ENCODE data around the gene SLC35E3.

The SLC35E3 gene

DNA sequence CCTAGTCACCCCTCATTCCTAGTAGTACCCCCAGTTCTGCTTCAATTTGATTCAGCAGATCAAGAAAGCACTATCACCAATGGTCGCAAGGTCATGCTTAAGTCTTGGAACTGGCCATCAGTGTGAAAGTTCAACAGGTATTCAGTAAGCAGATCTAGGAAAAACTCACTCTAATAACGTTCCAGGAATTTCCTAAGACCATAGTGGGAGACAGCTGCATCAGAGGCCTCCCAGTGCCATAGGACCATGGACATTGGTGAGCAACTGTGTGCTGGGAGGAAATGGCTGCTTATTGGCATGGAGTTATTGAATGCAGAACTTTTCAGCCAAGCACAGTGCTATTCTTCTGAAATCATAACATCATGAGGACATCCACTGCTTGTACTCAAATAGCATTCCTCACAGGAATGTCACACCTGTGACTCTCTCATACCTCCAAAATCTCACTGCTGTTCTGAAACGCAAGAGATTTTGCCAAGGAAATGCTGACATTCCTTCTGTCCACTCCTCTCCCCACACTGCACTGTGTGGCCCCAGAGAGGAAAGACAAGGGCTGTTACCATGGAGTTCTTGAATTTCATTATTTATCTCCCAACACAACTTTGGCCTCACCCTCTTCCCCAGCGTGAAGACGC lies 31.1 kb downstream of the SLC35E3 start:
- no peaks in the 10 kb centered on the region for H3K9me3 Mint-ChIP-seq
- no peaks in the 10 kb centered on the region for H3K27me3 Mint-ChIP-seq
- H3K36me3 Mint-ChIP-seq (ENCODE audit: low read depth), result no peaks in the 10 kb centered on the region
- intact Hi-C loops (cut with micrococcal nuclease), result no loop called here
- no peak overlapping the region for H3K27ac Mint-ChIP-seq
- no peak overlapping the region for H3K4me3 Mint-ChIP-seq
- peaks cover 6% of the 10 kb centered on the region for H3K4me1 Mint-ChIP-seq (ENCODE audit: low read depth)

DNA sequence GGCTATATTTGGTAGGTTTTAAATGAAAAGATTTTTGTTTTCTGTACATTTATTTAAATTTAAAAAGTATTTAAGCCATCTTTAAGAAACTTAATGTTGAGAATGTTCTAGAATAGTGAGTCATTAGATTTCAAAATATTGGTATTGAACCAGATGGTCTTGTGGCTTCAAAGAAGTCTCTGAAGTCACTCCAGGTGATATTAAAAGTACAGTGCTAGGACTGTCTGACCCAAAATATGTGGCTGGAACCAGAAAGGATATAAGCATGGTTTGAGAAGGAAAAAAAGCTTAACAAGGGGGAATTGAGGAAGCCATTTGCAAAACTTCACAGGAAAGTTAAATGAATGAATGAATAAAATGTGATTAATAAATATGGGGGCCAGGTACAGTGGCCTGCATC lies 33.3 kb downstream of the SLC35E3 start:
- Mint-ChIP-seq H3K27ac (no peak overlapping the region), H3K4me1 (ENCODE audit: low read depth) (peaks cover 11% of the 10 kb centered on the region), H3K9me3 (no peaks in the 10 kb centered on the region), H3K4me3 (no peak overlapping the region), H3K36me3 (ENCODE audit: low read depth) (no peaks in the 10 kb centered on the region), H3K27me3 (no peaks in the 10 kb centered on the region)
- intact Hi-C loops (cut with micrococcal nuclease), result no loop called here

DNA sequence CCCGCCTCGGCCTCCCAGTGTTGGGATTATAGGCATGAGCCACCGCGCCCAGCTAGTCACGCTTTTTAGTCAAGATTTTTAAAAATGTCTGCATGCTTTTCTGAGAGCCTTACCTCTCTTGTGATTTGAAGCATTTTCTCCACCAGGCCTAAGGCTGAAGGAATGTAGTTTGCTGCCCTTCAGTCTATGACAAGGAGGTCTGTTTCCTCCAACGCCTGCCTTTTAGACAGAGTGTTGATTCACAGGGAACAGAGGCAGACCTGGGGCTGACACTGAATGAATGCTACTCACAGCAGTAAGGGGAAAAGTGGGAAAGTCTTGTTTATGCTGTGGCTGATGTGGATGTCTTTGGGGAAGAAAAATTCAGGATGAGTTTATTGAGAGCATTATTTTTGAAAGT lies 34.8 kb downstream of the SLC35E3 start:
- Mint-ChIP-seq H3K4me1 (ENCODE audit: low read depth) (peaks cover 25% of the 10 kb centered on the region), H3K27ac (no peak overlapping the region), H3K27me3 (no peaks in the 10 kb centered on the region), H3K4me3 (no peak overlapping the region), H3K9me3 (no peaks in the 10 kb centered on the region), H3K36me3 (ENCODE audit: low read depth) (no peaks in the 10 kb centered on the region)
- intact Hi-C loops (cut with micrococcal nuclease), result no loop called here

DNA sequence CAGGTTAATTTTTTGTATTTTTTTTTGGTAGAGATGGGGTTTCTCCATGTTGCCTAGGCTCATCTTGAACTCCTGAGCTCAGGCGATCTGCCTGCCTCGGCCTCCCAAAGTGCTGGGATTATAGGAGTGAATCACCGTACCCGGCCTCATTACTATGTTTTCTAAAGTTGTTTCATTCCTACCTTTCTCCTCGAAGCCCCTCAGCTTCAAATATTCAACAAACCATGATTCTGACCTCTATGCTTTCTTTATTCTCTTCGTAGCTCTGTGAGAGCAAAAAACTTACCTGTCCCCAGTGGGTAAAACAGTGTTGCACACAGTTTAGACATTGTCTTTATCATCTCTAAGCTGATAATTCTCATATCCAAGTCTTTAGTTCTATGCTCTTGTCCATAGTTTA lies 35.8 kb downstream of the SLC35E3 start:
- H3K4me3 Mint-ChIP-seq, result no peak overlapping the region
- H3K36me3 Mint-ChIP-seq (ENCODE audit: low read depth), result no peaks in the 10 kb centered on the region
- H3K9me3 Mint-ChIP-seq, result no peaks in the 10 kb centered on the region

DNA sequence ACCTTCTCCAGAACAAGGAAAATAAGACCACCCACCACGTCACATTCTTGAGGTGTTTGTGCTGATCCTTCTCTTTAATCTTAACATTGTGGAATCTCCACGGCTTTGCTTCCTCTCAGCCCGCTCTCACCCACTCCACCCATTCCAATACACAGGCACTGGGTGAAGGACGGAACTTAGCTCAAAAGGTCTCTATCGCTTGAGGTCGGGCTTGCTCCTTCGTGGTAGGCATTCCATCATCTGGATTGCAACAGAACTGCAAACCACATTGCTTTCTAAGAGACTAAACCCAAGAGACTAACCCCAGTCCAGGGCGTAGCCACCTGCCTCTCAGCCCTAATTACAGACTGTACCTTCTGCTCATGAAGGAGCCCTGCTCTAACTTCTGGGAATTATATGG lies 38.0 kb downstream of the SLC35E3 start:
- peak overlapping the region; percentile 64 for H3K27ac Mint-ChIP-seq
- peaks cover 43% of the 10 kb centered on the region for H3K4me1 Mint-ChIP-seq (ENCODE audit: low read depth)
- no peak overlapping the region for H3K4me3 Mint-ChIP-seq
- H3K36me3 Mint-ChIP-seq (ENCODE audit: low read depth), result no peaks in the 10 kb centered on the region
- no peaks in the 10 kb centered on the region for H3K9me3 Mint-ChIP-seq
- intact Hi-C loops (cut with micrococcal nuclease), result no loop called here
- no peaks in the 10 kb centered on the region for H3K27me3 Mint-ChIP-seq

More for the DNA sequence above, 35.8 kb downstream of the SLC35E3 start:
- Mint-ChIP-seq H3K27me3 (no peaks in the 10 kb centered on the region), H3K27ac (no peak overlapping the region), H3K4me1 (ENCODE audit: low read depth) (peaks cover 30% of the 10 kb centered on the region)
- intact Hi-C loops (cut with micrococcal nuclease), result no loop called here

DNA sequence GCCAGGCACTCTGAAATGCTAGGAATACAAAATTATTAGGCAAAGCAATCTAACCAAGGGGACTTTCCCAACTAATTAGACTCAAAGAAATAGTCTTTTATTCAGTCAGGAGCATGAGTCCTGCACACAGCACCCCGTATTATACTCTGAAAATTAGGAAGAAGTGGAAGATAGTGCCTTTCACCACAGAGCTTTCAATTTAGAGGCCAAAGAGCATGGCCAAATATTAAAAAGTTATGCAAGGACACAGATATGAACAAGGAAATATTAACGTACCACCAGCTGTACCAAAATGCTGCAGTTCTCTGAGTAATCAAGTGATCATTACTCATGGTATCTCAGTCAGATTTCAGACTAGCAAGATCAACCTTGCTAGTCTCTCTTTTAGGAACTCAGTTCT lies 39.4 kb downstream of the SLC35E3 start:
- H3K4me3 Mint-ChIP-seq, result no peak overlapping the region
- peaks cover 50% of the 10 kb centered on the region for H3K4me1 Mint-ChIP-seq (ENCODE audit: low read depth)
- intact Hi-C loops (cut with micrococcal nuclease), result no loop called here
- H3K36me3 Mint-ChIP-seq (ENCODE audit: low read depth), result no peaks in the 10 kb centered on the region
- H3K27me3 Mint-ChIP-seq, result no peaks in the 10 kb centered on the region
- H3K27ac Mint-ChIP-seq, result peak overlapping the region; percentile 96
- no peaks in the 10 kb centered on the region for H3K9me3 Mint-ChIP-seq

DNA sequence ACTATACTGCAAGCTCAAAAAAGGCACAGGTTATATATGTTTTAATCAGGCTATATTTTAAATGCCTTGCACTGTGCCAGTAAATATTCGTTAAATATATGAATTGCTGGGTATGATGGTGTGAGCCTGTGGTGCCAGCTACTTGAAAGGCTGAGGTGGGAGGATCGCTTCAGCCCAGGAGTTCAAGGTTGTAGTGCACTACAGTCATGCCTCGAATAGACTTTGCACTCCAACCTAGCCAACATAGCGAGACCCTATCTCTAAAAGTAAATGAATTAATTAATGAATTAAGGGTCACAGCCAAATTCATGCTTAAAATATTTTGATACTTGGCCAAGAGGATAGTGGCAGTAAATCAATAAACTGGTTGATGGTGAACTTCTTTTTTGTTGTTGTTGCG lies 39.8 kb downstream of the SLC35E3 start:
- H3K4me1 Mint-ChIP-seq (ENCODE audit: low read depth), result peaks cover 50% of the 10 kb centered on the region
- H3K36me3 Mint-ChIP-seq (ENCODE audit: low read depth), result no peaks in the 10 kb centered on the region
- no peak overlapping the region for H3K4me3 Mint-ChIP-seq
- peak overlapping the region; percentile 96 for H3K27ac Mint-ChIP-seq
- intact Hi-C loops (cut with micrococcal nuclease), result loop anchor here (2.0 kb wide), 1 partner anchor 39 kb away; the partner anchor contains the start of gene SLC35E3
- H3K9me3 Mint-ChIP-seq, result no peaks in the 10 kb centered on the region
- no peaks in the 10 kb centered on the region for H3K27me3 Mint-ChIP-seq

DNA sequence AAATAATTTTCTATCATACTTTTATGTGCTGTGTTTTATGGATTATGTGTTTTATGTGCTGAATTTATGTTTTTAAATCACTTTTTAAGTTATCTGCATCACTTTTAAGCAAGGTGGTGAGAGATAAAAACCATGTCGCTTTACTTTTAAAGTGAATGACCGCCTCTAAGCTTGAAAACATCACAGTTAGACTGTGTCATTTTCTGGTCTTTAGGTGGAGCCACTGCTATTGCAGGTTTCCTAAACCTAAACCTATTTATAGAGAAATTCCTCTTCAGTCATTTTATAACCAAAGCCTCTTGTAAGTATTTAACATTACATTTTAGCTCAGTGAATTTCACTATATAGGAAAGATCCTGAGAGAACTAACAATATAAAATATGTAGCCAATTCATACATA lies 41.0 kb downstream of the SLC35E3 start:
- H3K36me3 Mint-ChIP-seq (ENCODE audit: low read depth), result no peaks in the 10 kb centered on the region
- peak overlapping the region; percentile 96 for H3K27ac Mint-ChIP-seq

DNA sequence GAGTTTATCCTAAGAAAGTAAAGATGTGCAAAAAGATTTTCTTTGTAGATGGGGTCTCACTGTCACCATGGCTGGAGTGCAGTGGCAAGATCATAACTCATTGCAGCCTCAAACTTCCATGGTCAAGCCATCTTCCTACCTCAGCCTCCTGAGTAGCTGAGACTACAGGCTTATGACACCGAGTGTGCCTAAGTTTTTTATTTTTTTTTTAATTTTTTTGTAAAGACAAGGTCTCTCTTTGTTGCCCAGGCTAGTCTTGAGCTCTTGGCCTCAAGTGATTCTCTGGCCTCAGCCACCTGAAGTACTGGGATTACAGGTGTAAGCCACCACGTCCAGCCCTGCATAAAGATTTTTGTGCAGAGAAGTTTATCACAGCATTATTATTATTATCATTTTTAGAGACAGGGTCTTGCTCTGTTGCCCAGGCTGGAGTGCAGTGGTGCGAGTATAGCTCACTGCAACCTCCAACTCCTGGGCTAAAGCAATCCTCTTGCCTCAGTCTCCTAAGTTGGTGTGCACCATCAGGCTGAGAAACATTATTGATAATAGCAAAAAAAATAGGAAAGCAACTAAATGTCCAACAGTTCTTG lies 42.7 kb downstream of the SLC35E3 start:
- Mint-ChIP-seq H3K27ac (peak overlapping the region; percentile 96), H3K4me3 (no peak overlapping the region), H3K27me3 (no peaks in the 10 kb centered on the region), H3K36me3 (ENCODE audit: low read depth) (no peaks in the 10 kb centered on the region), H3K4me1 (ENCODE audit: low read depth) (peaks cover 45% of the 10 kb centered on the region), H3K9me3 (no peaks in the 10 kb centered on the region)
- intact Hi-C loops (cut with micrococcal nuclease), result no loop called here

More for the DNA sequence above, 41.0 kb downstream of the SLC35E3 start:
- intact Hi-C loops (cut with micrococcal nuclease), result loop anchor here (1.0 to 2.0 kb wide), 2 partner anchors 21 to 40 kb away; partner anchors contain the start of genes MDM2 and SLC35E3
- no peaks in the 10 kb centered on the region for H3K27me3 Mint-ChIP-seq
- no peak overlapping the region for H3K4me3 Mint-ChIP-seq
- no peaks in the 10 kb centered on the region for H3K9me3 Mint-ChIP-seq
- H3K4me1 Mint-ChIP-seq (ENCODE audit: low read depth), result peaks cover 50% of the 10 kb centered on the region

DNA sequence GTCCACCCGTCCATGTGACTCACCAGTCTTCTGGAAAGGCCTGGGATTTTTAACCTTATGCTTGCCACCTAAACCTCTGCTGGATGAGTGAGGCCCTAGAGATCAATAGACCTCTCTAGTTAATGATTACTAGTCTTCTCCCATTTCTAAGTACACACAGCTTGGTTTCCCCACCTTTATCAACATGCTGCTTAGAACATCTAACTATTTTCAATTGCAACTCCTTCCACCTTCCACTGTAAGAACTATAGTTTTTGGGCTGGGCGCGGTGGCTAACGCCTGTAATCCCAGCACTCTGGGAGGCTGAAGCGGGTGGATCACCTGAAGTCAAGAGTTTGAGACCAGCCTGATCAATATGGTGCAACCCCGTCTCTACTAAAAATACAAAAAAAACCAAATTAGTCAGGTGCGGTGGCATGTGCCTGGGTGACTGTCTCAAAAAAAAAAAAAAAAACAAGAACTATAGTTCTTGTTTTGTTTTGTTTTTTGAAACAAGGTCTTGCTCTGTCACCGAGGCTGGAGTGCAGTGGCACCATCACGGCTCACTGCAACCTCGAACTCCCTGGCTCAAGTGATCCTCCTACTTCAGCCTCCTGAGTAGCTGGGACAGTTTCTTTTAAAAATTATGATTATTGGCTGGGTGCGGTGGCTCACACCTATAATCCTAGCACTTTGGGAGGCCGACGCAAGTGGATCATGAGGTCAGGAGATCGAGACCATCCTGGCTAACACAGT lies 43.3 kb downstream of the SLC35E3 start:
- intact Hi-C loops (cut with micrococcal nuclease), result no loop called here
- no peaks in the 10 kb centered on the region for H3K27me3 Mint-ChIP-seq
- H3K4me1 Mint-ChIP-seq (ENCODE audit: low read depth), result peaks cover 39% of the 10 kb centered on the region
- H3K27ac Mint-ChIP-seq, result peak overlapping the region; percentile 96
- H3K9me3 Mint-ChIP-seq, result no peaks in the 10 kb centered on the region
- no peak overlapping the region for H3K4me3 Mint-ChIP-seq
- H3K36me3 Mint-ChIP-seq (ENCODE audit: low read depth), result no peaks in the 10 kb centered on the region

DNA sequence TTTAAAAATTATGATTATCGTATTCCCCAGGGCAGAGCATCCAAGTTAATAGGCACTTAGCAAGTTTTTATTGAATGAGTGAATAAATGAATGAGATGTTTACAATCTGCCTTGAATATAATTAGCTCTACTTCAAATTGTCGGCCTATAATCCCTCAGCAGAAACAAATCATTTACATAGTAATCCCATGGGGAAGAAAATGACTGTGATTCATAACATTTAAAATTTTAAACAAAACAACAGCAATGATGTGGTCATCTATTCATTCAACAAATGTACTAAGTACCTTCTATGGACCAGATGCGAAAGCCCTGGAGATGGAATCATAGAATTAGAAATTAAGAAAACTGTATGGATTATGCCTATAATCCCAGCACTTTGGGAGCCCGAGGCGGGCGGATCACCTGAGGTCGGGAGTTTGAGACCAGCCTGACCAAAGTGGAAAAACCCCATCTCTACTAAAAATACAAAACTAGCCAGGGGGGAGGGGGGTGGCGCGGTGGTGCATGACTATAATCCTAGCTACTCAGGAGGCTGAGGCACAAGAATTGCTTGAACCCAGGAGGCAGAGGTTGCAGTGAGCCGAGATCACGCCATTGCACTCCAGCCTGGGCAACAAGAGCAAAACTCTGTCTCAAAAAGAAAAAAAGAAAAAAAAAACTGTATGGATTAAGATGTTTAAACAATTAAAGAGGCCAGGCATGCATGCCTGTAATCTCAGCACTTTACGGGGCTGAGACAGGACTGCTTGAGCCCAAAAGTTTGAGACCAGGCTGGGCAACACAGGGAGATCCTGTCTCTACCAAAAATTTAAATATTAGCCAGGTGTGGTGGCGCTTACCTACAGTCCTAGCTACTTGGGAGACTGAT lies 44.3 kb downstream of the SLC35E3 start:
- Mint-ChIP-seq H3K9me3 (no peaks in the 10 kb centered on the region), H3K4me3 (no peak overlapping the region), H3K4me1 (ENCODE audit: low read depth) (peaks cover 29% of the 10 kb centered on the region), H3K36me3 (ENCODE audit: low read depth) (no peaks in the 10 kb centered on the region), H3K27ac (peak overlapping the region; percentile 96), H3K27me3 (no peaks in the 10 kb centered on the region)
- intact Hi-C loops (cut with micrococcal nuclease), result no loop called here

DNA sequence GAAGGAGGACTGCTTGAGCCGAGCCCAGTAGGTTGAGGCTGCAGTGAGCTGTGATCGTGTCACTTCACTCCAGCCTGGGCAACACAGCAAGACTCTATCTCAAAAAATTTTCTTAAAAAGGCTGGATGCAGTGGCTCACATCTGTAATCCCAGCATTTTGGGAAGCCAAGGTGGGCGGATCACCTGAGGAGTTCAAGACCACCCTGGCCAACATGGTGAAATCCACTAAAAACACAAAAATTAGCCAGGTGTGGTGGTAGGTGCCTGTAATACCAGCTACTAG lies 44.9 kb downstream of the SLC35E3 start:
- H3K4me3 Mint-ChIP-seq, result no peak overlapping the region
- H3K9me3 Mint-ChIP-seq, result no peaks in the 10 kb centered on the region
- H3K4me1 Mint-ChIP-seq (ENCODE audit: low read depth), result peaks cover 23% of the 10 kb centered on the region
- intact Hi-C loops (cut with micrococcal nuclease), result no loop called here
- H3K27me3 Mint-ChIP-seq, result no peaks in the 10 kb centered on the region
- H3K36me3 Mint-ChIP-seq (ENCODE audit: low read depth), result no peaks in the 10 kb centered on the region
- no peak overlapping the region for H3K27ac Mint-ChIP-seq

DNA sequence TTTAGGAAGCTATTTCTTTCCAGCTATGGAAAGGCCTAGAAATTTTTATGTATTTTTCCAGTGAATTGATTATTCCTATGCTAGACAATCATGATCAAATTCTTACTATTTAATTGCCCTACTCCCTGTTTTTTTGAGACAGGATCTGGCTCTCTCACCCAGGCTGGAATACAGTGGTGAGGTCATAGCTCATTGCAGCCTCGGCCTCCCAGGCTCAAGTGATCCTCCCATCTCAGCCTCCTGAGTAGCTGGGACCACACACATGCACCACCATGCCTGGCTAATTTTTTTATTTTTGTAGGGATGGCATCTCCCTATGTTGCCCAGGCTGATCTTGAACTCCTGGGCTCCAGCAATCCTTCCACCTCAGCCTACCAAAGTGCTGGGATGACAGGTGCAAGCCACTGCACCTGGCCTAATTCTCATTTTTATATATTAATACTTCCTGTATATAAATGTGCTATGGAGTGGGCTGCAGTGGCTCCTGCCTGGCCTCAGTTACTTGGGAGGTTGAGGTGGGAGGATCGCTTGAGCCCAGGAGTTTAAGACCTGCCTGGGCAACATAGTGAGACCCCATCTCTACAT lies 46.0 kb downstream of the SLC35E3 start:
- H3K36me3 Mint-ChIP-seq (ENCODE audit: low read depth), result no peaks in the 10 kb centered on the region
- H3K27ac Mint-ChIP-seq, result peak overlapping the region; percentile 25
- no peak overlapping the region for H3K4me3 Mint-ChIP-seq
- no peaks in the 10 kb centered on the region for H3K9me3 Mint-ChIP-seq
- no peaks in the 10 kb centered on the region for H3K27me3 Mint-ChIP-seq
- intact Hi-C loops (cut with micrococcal nuclease), result no loop called here
- H3K4me1 Mint-ChIP-seq (ENCODE audit: low read depth), result peaks cover 20% of the 10 kb centered on the region

Data from dendritic cell treated with granulocyte-macrophage colony-stimulating factor and Interleukin-4, amounts not matched to agents 40 ng/mL and 50 ng/mL, for 4 days (primary cell).